Mesendoderm (in vitro differentiated cells): ENCODE results near the gene SCLY.
"Not testable (repeated sequence)": the region's sequence is repeated elsewhere in the genome, so short reads cannot be mapped to it uniquely, and the experiment has no call there.

Source experiments
- DNase-seq: peaks from one replicate; pipeline ENCODE4 v3.0.0; 2013
- H2AK5ac ChIP-seq: 2 replicates; pipeline ENCODE4 v1.6.1; 2013; ENCODE audit warnings: low read length, inconsistent platforms
- H2BK120ac ChIP-seq: 2 replicates; pipeline ENCODE4 v1.6.1; 2013; ENCODE audit warnings: low read depth, mild to moderate bottlenecking, low read length, moderate library complexity, mixed read lengths
- H2BK15ac ChIP-seq: replicated peaks from 2 replicates; pipeline ENCODE4 v1.6.1; 2013; ENCODE audit warnings: low read depth, mild to moderate bottlenecking, moderate library complexity
- H2BK5ac ChIP-seq: 2 replicates; pipeline ENCODE4 v1.6.1; 2013; ENCODE audit warnings: low read length, inconsistent platforms
- H3K18ac ChIP-seq: 2 replicates; pipeline ENCODE4 v1.6.1; 2013; ENCODE audit warnings: mild to moderate bottlenecking, low read length, mixed read lengths
- H3K23ac ChIP-seq: one replicate; pipeline ENCODE4 v1.6.1; 2013; ENCODE audit warnings: low read length
- H3K27ac ChIP-seq: 2 replicates; pipeline ENCODE4 v1.5.1; 2013; ENCODE audit warnings: low read depth, mild to moderate bottlenecking, inconsistent platforms, low read length, moderate library complexity
- H3K27me3 ChIP-seq: 2 replicates; pipeline ENCODE4 v1.6.1; 2013; ENCODE audit warnings: low read length, control low read depth, mild to moderate bottlenecking, inconsistent platforms; ENCODE audit not compliant: insufficient read depth, poor library complexity
- H3K36me3 ChIP-seq: 2 replicates; pipeline ENCODE4 v1.6.1; 2013; ENCODE audit warnings: low read length, inconsistent platforms; ENCODE audit not compliant: control insufficient read depth, insufficient read depth
- H3K4ac ChIP-seq: one replicate; pipeline ENCODE4 v1.6.1; 2013; ENCODE audit warnings: low read depth, mild to moderate bottlenecking, low read length, moderate library complexity
- H3K4me1 ChIP-seq: 2 replicates; pipeline ENCODE4 v1.6.1; 2013; ENCODE audit warnings: low read depth, low read length, inconsistent platforms; ENCODE audit not compliant: control insufficient read depth
- H3K4me2 ChIP-seq: 2 replicates; pipeline ENCODE4 v1.6.1; 2013; ENCODE audit warnings: low read length
- H3K4me3 ChIP-seq: 2 replicates; pipeline ENCODE4 v1.5.1; 2013; ENCODE audit warnings: mild to moderate bottlenecking, low read length
- H3K56ac ChIP-seq: one replicate; pipeline ENCODE4 v1.6.1; 2013; ENCODE audit warnings: low read length
- H3K79me1 ChIP-seq: 2 replicates; pipeline ENCODE4 v1.6.1; 2013; ENCODE audit warnings: low read length, inconsistent platforms
- H3K79me2 ChIP-seq: 2 replicates; pipeline ENCODE4 v1.6.1; 2013; ENCODE audit warnings: mild to moderate bottlenecking, low read length; ENCODE audit not compliant: control insufficient read depth, insufficient read depth
- H3K9ac ChIP-seq: 2 replicates; pipeline ENCODE4 v1.6.1; 2013; ENCODE audit warnings: low read length, inconsistent platforms
- H4K5ac ChIP-seq: one replicate; pipeline ENCODE4 v1.6.1; 2013; ENCODE audit warnings: low read length
- H4K8ac ChIP-seq: one replicate; pipeline ENCODE4 v1.6.1; 2013; ENCODE audit warnings: low read depth, mild to moderate bottlenecking, control low read depth, low read length, moderate library complexity
- WGBS: extraction: QIAGEN DNeasy Blood & Tissue Kit; methylation state at CpG from one replicate; pipeline ENCODE4 v1.1.7; 2013; ENCODE audit warnings: low lambda C conversion rate, missing lambda C conversion rate; ENCODE audit not compliant: insufficient coverage; ENCODE audit errors: extremely low coverage; 5-methylcytosine and 5-hydroxymethylcytosine counted together

The SCLY gene

GRCh38 chr2:238053191-238053776 lies 7.5 kb upstream of the SCLY start:
- H3K27me3 ChIP-seq: no peaks in the 10 kb centered on the region
- no peak for DNase-seq
- no CpG with 5 or more reads among the region's 2 CpGs for WGBS

DNA sequence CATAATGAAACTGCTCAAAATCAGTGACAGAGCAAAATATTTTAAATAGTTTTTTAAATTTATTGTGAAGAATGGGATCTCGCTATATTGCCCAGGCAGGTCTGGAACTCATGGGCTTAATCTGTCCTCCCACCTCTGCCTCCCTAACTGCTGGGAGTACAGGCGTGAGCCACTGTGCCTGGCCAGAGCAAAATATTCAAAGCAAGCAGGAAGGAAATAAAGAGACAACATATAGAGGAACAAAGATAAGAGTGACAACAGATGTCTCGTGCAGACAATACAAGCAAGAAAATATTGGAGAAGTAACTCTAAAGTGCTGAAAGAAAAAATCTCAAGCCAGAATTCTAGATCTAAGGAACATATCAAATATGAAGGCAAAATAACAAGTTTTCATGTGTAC lies 5.0 kb upstream of the SCLY start:
- Histone ChIP-seq H4K5ac (no peak overlapping the region), H3K23ac (no peak overlapping the region), H3K27ac (no peak overlapping the region), H3K9ac (no peak overlapping the region), H3K79me1 (no peaks in the 10 kb centered on the region), H3K36me3 (no peaks in the 10 kb centered on the region), H2AK5ac (no peak overlapping the region), H3K4me2 (no peak overlapping the region), H2BK5ac (no peak overlapping the region), H3K27me3 (no peaks in the 10 kb centered on the region), H2BK120ac (no peak overlapping the region), H3K4me3 (no peak overlapping the region), H3K79me2 (no peaks in the 10 kb centered on the region), H4K8ac (no peak overlapping the region), H3K56ac (no peak overlapping the region), H2BK15ac (no peak overlapping the region), H3K4ac (no peak overlapping the region), H3K18ac (no peak overlapping the region), H3K4me1 (no peaks in the 10 kb centered on the region)
- DNase-seq: no peak
- WGBS: no CpG with 5 or more reads among the region's 3 CpGs

More at GRCh38 chr2:238053191-238053776, 7.5 kb upstream of the SCLY start:
- H3K4me2 ChIP-seq: no peak overlapping the region
- no peak overlapping the region for H3K23ac ChIP-seq
- H3K56ac ChIP-seq: no peak overlapping the region
- H3K27ac ChIP-seq: no peak overlapping the region
- no peak overlapping the region for H2AK5ac ChIP-seq
- no peak overlapping the region for H4K8ac ChIP-seq
- H3K79me1 ChIP-seq: no peaks in the 10 kb centered on the region
- no peak overlapping the region for H3K4me3 ChIP-seq
- no peak overlapping the region for H3K18ac ChIP-seq
- H3K4ac ChIP-seq: no peak overlapping the region
- no peak overlapping the region for H2BK15ac ChIP-seq
- no peaks in the 10 kb centered on the region for H3K4me1 ChIP-seq
- no peak overlapping the region for H2BK5ac ChIP-seq
- no peak overlapping the region for H4K5ac ChIP-seq
- no peaks in the 10 kb centered on the region for H3K79me2 ChIP-seq
- no peak overlapping the region for H2BK120ac ChIP-seq
- no peaks in the 10 kb centered on the region for H3K36me3 ChIP-seq
- H3K9ac ChIP-seq: no peak overlapping the region

GRCh38 chr2:238057696-238058575 lies 2.9 kb upstream of the SCLY start:
- H4K8ac ChIP-seq, H3K4ac ChIP-seq, H3K56ac ChIP-seq, H4K5ac ChIP-seq, H2BK5ac ChIP-seq, H3K4me2 ChIP-seq, H3K4me3 ChIP-seq, H3K27ac ChIP-seq, H3K9ac ChIP-seq, DNase-seq, H2BK120ac ChIP-seq, H3K36me3 ChIP-seq, H3K79me1 ChIP-seq, H3K18ac ChIP-seq, H3K23ac ChIP-seq, H3K79me2 ChIP-seq, H2BK15ac ChIP-seq, H3K27me3 ChIP-seq, H2AK5ac ChIP-seq, H3K4me1 ChIP-seq: not testable (repeated sequence)
- no CpG with 5 or more reads among the region's 44 CpGs for WGBS

DNA sequence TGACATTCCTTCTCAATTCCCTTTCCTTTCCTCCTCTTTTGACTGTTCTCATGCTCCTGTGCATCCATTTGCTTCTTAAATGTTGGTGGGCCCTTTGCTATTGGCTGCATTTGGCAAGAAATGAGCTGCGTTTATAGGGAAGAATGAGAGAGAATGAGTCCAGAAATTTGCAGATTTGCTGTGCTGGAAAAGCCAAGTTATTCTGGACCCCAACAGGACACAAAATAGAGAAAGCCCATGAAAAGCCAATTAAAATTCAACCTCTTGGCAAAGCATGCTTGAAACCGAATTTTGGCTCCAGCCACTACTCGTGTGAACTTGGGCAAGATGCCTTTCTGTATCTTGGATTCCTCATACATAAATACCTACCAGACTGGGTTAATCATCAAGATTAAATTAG lies 1.3 kb upstream of the SCLY start:
- no peak overlapping the region for H4K5ac ChIP-seq
- no peak overlapping the region for H2BK15ac ChIP-seq
- no peak overlapping the region for H2BK120ac ChIP-seq
- H3K4me2 ChIP-seq: no peak overlapping the region
- H3K4ac ChIP-seq: no peak overlapping the region
- H2BK5ac ChIP-seq: no peak overlapping the region
- no peak overlapping the region for H3K4me3 ChIP-seq
- no peak overlapping the region for H3K23ac ChIP-seq
- no peak overlapping the region for H3K27ac ChIP-seq
- no peak for DNase-seq
- no peaks in the 10 kb centered on the region for H3K36me3 ChIP-seq
- peaks cover 5% of the 10 kb centered on the region for H3K79me2 ChIP-seq
- H3K79me1 ChIP-seq: peaks cover 4% of the 10 kb centered on the region
- H3K4me1 ChIP-seq: peaks cover 2% of the 10 kb centered on the region
- no peak overlapping the region for H3K18ac ChIP-seq
- no peak overlapping the region for H3K9ac ChIP-seq
- H2AK5ac ChIP-seq: no peak overlapping the region
- H4K8ac ChIP-seq: no peak overlapping the region
- H3K27me3 ChIP-seq: no peaks in the 10 kb centered on the region
- H3K56ac ChIP-seq: no peak overlapping the region
- WGBS: no CpG with 5 or more reads among the region's 3 CpGs

- no CpG with 5 or more reads among the region's 18 CpGs for WGBS
- peak overlapping the region; percentile 70 for H3K27ac ChIP-seq
- peaks cover 2% of the 10 kb centered on the region for H3K4me1 ChIP-seq
- peak; percentile 55 for DNase-seq
- H3K4me3 ChIP-seq: peak overlapping the region; percentile 74
- peak overlapping the region; percentile 92 for H3K4ac ChIP-seq
- peak overlapping the region; percentile 91 for H3K9ac ChIP-seq
- peak overlapping the region; percentile 38 for H3K23ac ChIP-seq
- peaks cover 5% of the 10 kb centered on the region for H3K79me2 ChIP-seq
- H3K18ac ChIP-seq: peak overlapping the region; percentile 94
- H3K79me1 ChIP-seq: peaks cover 4% of the 10 kb centered on the region
- H3K56ac ChIP-seq: peak overlapping the region; percentile 96
- H4K5ac ChIP-seq: no peak overlapping the region
- H3K27me3 ChIP-seq: no peaks in the 10 kb centered on the region
- no peak overlapping the region for H2AK5ac ChIP-seq
- peak overlapping the region; percentile 97 for H4K8ac ChIP-seq
- no peak overlapping the region for H2BK120ac ChIP-seq
- no peak overlapping the region for H2BK15ac ChIP-seq
- no peaks in the 10 kb centered on the region for H3K36me3 ChIP-seq
- peak overlapping the region; percentile 72 for H3K4me2 ChIP-seq
- no peak overlapping the region for H2BK5ac ChIP-seq
These were observed 682 bp upstream of the SCLY start for GRCh38 chr2:238060096-238060541.
